Activated CD8-positive, alpha-beta memory T cell treated with anti-CD3 and anti-CD28 coated beads for 24 hours (primary cell): Measurements from ENCODE around the gene CUBN.
"Not testable (repeated sequence)": the region's sequence is repeated elsewhere in the genome, so short reads cannot be mapped to it uniquely, and the experiment has no call there.

Experiments
- DNase-seq: peaks from one replicate; pipeline ENCODE4 v3.0.0-alpha.2; 2020

CUBN gene

GRCh38 chr10:17033529-17034260, 95.9 kb downstream of the CUBN start:
- no peak for DNase-seq

DNA sequence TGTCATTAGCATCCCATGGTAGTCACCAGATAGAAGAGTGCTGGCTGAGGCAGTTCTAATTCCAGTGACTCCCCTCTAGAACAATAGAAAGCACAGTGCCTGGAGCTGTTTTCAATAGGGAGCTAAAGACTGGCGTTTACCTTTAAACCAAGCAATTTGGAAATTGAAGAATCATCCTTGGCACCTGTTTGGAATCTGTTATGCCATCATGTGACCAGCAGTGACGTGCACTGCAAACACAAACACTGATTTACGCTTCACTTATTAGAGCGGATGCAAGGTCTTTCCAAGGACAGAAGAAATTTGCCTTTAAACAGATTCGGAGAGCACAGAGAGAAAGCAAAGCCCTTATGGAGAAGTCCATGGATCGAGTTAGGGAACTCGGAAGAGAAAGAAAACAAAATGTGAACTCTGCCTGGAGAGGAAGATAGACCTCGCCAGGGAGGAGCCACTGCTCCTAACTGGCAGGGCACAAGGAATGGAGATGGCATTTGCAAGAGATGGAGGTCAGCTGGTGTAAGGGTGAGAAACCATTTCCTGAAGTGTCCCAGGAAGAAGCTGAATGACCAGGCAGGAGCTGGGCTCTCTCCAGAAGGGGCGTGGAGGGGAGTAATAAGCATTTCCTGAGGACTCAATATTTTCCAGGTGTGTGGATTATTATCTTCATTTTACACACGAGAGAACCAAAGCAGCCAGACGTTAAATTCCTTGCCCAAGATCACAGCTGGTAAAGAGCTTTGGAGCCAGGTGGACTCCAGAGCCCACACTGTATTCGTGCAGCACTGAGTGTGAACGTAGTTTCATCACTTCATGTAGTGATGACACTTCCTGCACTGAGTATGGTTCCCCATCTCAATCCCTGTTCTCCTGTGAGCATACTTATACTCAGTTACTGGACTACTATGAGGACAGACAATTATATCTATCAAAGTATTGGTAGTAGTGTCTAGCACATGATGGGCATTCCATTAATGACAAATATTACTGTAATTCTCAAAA, 97.7 kb downstream of the CUBN start:
- no peak for DNase-seq

- peak; percentile 89 for DNase-seq
These were observed 99.9 kb downstream of the CUBN start for GRCh38 chr10:17029581-17030271.

DNA sequence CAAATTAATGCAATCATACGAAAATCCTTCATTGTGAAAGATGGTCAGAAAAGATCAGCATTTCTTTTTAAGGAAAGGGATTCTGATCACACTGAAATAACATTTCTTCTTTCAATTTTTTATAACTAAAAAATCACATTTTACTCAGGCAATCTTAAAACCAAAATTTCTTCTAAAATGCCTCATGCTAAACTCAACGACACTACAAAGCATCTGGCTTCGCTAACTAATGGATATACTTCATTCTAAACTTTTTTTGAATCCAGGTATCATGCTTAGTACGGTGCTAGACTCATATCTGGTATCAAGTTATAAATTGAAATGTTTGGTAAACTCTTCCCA, 100.4 kb downstream of the CUBN start:
- no peak for DNase-seq

DNA sequence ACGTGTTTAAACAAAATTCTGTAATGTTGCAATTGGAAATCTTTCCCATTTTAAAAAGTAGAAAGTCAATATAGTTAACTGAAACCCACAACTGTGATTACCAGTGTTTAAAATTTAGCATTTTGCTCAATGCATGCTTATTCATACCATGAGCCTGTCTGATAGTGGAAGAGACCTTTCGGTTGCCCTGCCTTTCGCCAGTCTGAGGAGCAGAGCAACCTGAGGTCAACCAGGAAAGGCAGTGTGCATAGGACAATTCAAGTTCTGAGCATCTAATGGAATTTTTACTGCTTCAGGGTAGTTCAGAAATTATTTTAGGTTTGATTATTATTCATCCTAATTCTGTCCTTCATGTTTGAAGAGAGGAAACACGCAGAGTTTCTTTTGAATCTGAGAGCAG, 100.8 kb downstream of the CUBN start:
- no peak for DNase-seq

DNA sequence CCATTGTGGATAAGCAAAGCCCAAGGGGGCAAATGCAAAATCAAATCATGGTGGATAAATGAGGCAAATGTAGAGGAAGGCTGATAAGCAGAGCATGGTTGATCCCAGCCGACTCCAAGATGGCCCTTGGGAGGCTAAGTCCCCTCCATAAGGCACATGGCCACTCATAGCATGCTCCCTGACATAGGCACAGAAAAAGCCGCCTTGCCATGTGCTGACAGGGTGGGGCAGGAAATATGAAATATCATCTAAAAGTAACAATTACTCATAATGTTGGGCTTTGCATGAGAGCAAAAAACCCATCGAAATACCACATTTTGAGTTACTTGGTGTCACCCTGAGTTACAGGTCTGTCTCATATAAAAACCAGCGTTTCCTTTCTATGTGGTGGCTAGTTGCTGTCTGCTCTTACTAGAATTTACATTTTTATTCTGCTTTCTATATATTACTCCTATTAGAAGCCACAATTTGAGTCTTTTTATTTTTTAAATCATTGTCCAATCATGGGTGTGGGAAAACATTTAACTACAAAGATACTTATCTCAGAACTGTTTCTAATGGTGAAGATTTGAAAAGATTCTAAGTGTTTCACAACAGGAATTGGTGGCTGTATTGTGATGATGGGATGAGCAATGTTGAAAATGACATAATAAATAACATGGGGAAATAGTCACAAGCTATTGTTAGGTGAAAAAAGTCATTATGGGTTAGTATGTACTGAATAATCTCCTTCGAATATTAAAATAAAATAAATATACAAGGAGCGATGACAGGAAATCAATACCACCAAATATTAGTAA, 102.7 kb downstream of the CUBN start:
- DNase-seq: peak; percentile 86

- DNase-seq: peak; percentile 88
These were observed 103.9 kb downstream of the CUBN start for GRCh38 chr10:17025444-17026295.

GRCh38 chr10:17024461-17024860, 105.2 kb downstream of the CUBN start:
- DNase-seq: no peak

DNA sequence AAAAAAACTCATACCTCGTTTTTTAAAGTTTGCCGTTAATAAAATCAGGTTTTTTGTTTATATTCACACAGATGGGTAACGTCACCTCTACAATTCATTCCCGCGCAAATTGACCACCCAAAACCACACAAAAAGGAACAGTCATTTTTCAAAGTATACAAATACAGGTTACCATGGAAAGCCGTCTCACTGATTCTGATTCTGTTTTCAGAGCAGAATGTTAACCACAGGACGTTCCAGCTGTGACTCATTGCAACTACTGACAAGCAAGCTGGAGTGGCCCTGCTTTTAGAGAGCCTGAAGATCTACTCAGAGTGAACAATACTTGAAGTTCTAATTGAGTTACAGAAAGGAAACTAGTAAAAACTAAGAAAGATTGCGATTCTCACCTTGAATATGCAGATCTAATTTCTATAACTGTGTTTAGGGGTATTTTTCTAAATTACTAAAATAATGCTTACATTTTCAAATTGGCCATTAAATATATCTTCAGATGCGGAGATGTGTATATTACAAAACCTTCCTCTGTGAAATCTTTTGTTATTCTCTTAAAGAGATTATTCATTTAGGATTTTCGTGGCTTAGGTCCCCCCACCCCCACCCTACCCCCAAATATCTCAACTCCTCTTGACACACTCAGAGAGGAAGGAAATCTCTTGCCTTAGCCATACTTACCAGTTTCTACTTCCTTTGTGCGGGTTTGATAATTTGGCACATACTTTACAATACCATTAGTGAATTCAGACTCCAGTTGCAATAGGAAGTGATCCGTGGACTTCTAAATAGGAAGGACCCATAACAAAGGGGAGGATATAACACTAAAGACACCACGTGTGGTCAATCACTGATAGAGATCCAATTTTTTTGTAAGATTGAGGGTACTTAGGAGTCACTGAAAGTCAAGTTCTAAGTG, 106.0 kb downstream of the CUBN start:
- DNase-seq: peak; percentile 70

- no peak for DNase-seq
These were observed 106.7 kb downstream of the CUBN start for GRCh38 chr10:17022896-17023295.

DNA sequence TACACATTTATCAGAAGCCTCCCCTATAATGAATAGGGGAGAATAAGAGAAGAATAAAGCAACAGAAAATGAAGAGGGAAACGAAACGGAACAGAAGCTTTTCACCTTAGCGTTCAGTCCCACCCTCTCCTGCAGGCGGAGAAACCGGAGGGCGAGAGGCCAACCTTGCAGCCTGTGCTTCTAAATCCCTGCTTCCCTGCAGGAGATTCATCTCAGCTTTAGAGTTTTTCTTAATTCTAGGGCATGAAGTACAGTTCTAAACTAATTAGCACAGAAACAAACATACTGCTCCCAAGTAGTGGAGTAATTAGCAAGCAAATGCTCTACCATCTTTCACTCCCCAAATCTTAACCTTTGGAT, 107.2 kb downstream of the CUBN start:
- no peak for DNase-seq

- no peak for DNase-seq
These were observed 107.8 kb downstream of the CUBN start for GRCh38 chr10:17021656-17022465.

DNA sequence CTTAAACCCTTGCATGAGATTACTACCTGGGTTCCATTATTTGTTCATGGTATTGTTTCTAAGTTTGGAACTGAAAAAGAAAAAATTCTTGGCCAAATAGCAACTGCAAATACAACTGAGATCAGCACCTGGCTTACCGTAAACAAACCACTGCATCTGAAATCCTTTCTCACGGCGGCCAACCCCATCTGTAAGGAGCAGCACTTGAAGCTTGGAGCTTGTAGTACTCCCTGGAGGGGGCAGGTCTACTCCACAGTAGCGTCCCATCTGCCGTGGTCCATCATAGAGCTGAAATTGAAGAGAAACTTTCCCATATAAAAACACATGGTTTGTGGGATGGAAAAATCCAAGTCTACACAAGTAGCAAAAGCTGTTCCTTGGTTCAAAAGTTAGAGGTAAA, 109.9 kb downstream of the CUBN start:
- no peak for DNase-seq

- DNase-seq: not testable (repeated sequence)
These were observed 116.3 kb downstream of the CUBN start for GRCh38 chr10:17013131-17013983.

DNA sequence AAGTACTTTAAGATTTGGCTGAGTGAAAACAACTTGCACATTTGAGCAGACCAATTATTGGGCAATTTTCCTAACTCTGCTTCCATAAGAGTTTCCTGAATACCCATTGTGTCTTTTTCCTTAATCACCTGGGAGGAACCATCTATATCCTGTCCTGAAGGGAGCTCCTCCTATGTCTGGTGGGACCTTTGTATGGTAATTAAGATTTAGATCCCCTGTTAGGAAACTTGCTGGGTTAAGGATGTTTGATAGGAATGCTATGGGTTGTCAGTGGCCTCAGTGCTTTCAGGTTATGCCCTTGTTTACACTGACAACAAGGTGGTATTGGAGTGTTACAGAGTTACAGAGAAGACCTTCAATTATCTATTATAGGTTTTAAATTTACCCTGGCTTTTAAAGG, 116.9 kb downstream of the CUBN start:
- DNase-seq: not testable (repeated sequence)

- no peak for DNase-seq
These were observed 119.1 kb downstream of the CUBN start for GRCh38 chr10:17010363-17011145.

GRCh38 chr10:17009212-17009700, 120.4 kb downstream of the CUBN start:
- no peak for DNase-seq

GRCh38 chr10:17007418-17007770, 122.2 kb downstream of the CUBN start:
- no peak for DNase-seq
